HEK293T (cell line): ENCODE data around the gene ARMH3.

Source experiments
- CTCF ChIA-PET: fragments of 350-600 bp; formaldehyde crosslinking; extraction: SDS; loops from one replicate; lab custom pipeline; 2021; ENCODE audit warnings: antibody characterized with exemption, inconsistent platforms; lab: Yijun Ruan, JAX
- POLR2A ChIA-PET: fragments of 350-600 bp; formaldehyde crosslinking; extraction: SDS; loops from one replicate; lab custom pipeline; 2020; ENCODE audit warnings: antibody characterized with exemption, inconsistent platforms; lab: Yijun Ruan, JAX
- DNase-seq: peaks from one replicate; pipeline ENCODE4 v3.0.0; 2012; ENCODE audit warnings: mixed read lengths; ENCODE audit errors: extremely low spot score
- ARNT ChIP-seq: fragments of 450-650 bp; IDR thresholded peaks from 2 replicates; pipeline ENCODE4 v1.6.1; 2017; ENCODE audit warnings: mild to moderate bottlenecking
- BHLHE40 ChIP-seq: fragments of 450-650 bp; IDR thresholded peaks from 2 replicates; pipeline ENCODE4 v1.6.1; 2016; ENCODE audit warnings: mild to moderate bottlenecking, moderate library complexity, borderline replicate concordance
- CTBP1 ChIP-seq: fragments of 450-650 bp; IDR thresholded peaks from 2 replicates; pipeline ENCODE4 v1.6.1; 2016; ENCODE audit warnings: borderline replicate concordance
- ELF4 ChIP-seq: fragments of 450-650 bp; IDR thresholded peaks from 2 replicates; pipeline ENCODE4 v1.6.1; 2017; ENCODE audit warnings: antibody characterized with exemption
- FOXA1 ChIP-seq: fragments of 450-650 bp; IDR thresholded peaks from 2 replicates; pipeline ENCODE4 v1.6.1; 2016; ENCODE audit warnings: mild to moderate bottlenecking
- FOXK2 ChIP-seq: fragments of 450-650 bp; IDR thresholded peaks from 2 replicates; pipeline ENCODE4 v1.6.1; 2016; ENCODE audit warnings: mild to moderate bottlenecking
- FOXM1 ChIP-seq: fragments of 450-650 bp; IDR thresholded peaks from 2 replicates; pipeline ENCODE4 v1.6.1; 2017; ENCODE audit warnings: mild to moderate bottlenecking, borderline replicate concordance
- HDGF ChIP-seq: fragments of 450-650 bp; IDR thresholded peaks from 2 replicates; pipeline ENCODE4 v1.6.1; 2017; ENCODE audit warnings: antibody characterized with exemption, borderline replicate concordance
- L3MBTL2 ChIP-seq: fragments of 450-650 bp; conservative IDR thresholded peaks from 2 replicates; pipeline ENCODE4 v1.6.1; 2016; ENCODE audit warnings: mild to moderate bottlenecking
- LEF1 ChIP-seq: fragments of 450-650 bp; IDR thresholded peaks from 2 replicates; pipeline ENCODE4 v1.6.1; 2017; ENCODE audit warnings: mild to moderate bottlenecking, borderline replicate concordance
- NFRKB ChIP-seq: fragments of 450-650 bp; IDR thresholded peaks from 2 replicates; pipeline ENCODE4 v1.6.1; 2016; ENCODE audit warnings: mild to moderate bottlenecking, moderate library complexity
- SP1 ChIP-seq: fragments of 450-650 bp; IDR thresholded peaks from 2 replicates; pipeline ENCODE4 v1.6.1; 2017
- SUZ12 ChIP-seq: fragments of 450-650 bp; IDR thresholded peaks from 2 replicates; pipeline ENCODE4 v1.6.1; 2016; ENCODE audit warnings: mild to moderate bottlenecking
- TARDBP ChIP-seq: fragments of 450-650 bp; IDR thresholded peaks from 2 replicates; pipeline ENCODE4 v1.6.1; 2016
- ZNF384 ChIP-seq: fragments of 450-650 bp; IDR thresholded peaks from 2 replicates; pipeline ENCODE4 v1.6.1; 2016
- TF ChIP-seq, protein P1 (sequence below): fragments of 450-650 bp; IDR thresholded peaks from 2 replicates; pipeline ENCODE4 v1.6.1; 2016

ARMH3 gene

DNA sequence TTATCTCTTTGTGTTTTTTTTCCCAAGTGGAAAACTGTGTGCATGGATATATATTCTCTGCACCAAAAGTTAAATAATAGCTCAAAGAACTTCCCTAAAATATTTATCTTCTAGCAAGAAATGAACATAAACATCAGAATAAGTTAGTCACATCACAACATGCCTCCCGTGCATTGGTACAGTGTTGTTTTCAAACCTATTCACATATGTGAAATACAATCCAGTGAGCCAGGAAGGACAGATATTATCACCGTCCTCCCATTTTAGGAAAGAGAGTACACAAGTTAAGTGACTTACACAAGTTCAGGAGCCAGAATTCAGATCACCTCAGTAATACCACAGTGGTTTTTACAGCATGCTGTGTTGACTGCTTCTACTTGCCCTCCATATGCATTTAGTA lies 22.2 kb downstream of the ARMH3 start:
- no peak for TF ChIP-seq ZNF384
- no peak for TF ChIP-seq CTBP1
- TF ChIP-seq TARDBP = no peak
- TF ChIP-seq L3MBTL2 = no peak
- no peak for TF ChIP-seq FOXA1
- no peak for DNase-seq
- ChIA-PET CTCF (no interaction called here), POLR2A (no interaction called here)

DNA sequence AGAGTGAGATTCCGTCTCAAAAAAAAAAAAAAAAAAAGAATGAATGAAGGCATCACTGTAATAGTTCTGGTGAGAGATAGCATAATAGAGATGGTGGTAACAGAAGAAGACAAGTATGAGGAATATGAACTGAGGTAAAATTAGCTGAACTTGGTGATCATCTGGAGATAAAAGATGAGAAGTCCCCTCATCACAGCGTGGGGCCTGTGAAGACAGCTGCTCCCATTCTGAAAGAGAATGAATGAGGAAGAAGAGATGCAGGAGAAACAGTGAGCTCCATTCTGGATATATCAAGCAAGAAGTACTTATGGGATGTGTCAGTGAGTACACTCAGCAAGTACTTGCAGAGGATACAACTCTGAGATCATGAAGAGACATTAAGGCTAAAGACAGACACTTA lies 28.7 kb downstream of the ARMH3 start:
- POLR2A ChIA-PET = no interaction called here
- no peak for DNase-seq
- TF ChIP-seq FOXM1 = no peak
- TF ChIP-seq FOXK2 = no peak
- TF ChIP-seq ZNF384 = no peak
- no peak for TF ChIP-seq TARDBP
- TF ChIP-seq, protein P1, sequence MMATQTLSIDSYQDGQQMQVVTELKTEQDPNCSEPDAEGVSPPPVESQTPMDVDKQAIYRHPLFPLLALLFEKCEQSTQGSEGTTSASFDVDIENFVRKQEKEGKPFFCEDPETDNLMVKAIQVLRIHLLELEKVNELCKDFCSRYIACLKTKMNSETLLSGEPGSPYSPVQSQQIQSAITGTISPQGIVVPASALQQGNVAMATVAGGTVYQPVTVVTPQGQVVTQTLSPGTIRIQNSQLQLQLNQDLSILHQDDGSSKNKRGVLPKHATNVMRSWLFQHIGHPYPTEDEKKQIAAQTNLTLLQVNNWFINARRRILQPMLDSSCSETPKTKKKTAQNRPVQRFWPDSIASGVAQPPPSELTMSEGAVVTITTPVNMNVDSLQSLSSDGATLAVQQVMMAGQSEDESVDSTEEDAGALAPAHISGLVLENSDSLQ = no peak
- no peak for TF ChIP-seq SP1
- TF ChIP-seq BHLHE40 = no peak
- TF ChIP-seq ARNT = no peak
- TF ChIP-seq NFRKB = no peak
- no peak for TF ChIP-seq SUZ12
- no peak for TF ChIP-seq LEF1
- CTCF ChIA-PET = interaction anchor here (0.5 to 1.3 kb wide), 2 partner anchors 17 to 653 kb away, joined by 3 to 8 read pairs; no protein-coding TSS in a partner anchor

DNA sequence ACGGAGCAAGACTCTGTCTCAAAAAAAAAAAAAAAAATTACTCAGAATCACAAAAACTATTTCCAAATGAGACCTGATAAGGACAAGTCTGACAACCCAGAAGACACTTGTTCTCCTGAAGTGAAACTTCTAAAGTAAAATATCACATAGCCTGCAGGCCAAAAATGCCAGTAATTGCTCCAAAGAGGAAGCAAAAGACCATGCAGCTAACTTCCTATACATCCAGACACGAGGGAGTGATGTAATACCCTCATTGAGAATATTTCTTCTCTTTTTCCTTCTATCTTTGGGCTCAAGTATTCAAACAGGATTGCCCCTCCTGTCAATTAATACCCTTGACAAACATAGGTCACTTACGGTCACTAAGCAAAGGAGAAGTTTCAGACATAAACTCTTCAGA lies 31.2 kb downstream of the ARMH3 start:
- ChIA-PET POLR2A (no interaction called here), CTCF (no interaction called here)
- no peak for TF ChIP-seq SUZ12
- no peak for TF ChIP-seq FOXM1
- no peak for TF ChIP-seq SP1
- DNase-seq = no peak

DNA sequence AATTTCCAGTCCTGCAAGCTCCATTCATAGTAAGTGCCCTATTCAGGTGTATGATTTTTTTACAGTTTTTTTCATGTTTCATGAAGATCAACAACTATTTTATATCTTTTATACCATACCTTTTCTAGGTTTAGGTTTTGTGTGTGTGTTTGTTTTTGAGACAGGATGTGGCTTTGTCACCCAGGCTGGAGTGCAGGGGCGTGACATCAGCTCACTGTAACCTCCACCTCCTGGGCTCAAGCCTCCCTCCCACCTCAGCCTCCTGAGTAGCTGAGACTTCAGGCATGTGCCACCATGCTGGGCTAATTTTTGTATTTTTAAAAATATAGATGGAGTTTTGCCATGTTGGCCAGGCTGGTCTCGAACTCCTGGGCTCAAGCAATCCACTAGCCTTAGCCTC lies 35.0 kb downstream of the ARMH3 start:
- POLR2A ChIA-PET = no interaction called here
- DNase-seq = no peak
- TF ChIP-seq L3MBTL2 (no peak), FOXA1 (no peak), ELF4 (no peak), LEF1 (no peak), ZNF384 (no peak), FOXK2 (no peak), ARNT (no peak), SUZ12 (no peak), CTBP1 (no peak), BHLHE40 (no peak), NFRKB (no peak), SP1 (no peak), FOXM1 (no peak)
- CTCF ChIA-PET = interaction anchor here (0.6 to 1.7 kb wide), 6 partner anchors 10 to 1684 kb away, joined by 3 to 11 read pairs (median 4); no protein-coding TSS in a partner anchor

DNA sequence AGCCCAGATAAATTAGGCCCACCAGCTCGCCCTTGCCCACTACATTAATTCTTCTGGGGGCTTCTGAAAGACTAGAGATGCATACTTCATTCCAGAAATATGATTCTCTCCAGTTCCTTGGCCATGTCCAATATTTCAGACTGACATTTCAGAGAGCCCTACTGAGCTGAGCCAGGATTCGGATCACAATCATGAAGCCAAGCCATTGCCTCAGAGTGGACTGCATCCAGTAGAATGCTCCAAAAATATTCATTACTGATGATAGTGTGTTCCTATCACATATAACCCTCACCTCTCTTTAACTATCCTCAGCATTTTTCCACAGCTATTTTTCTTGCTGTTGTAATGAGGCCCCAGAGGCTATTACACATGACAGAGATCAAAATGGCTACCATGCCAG lies 38.7 kb downstream of the ARMH3 start:
- no peak for DNase-seq
- TF ChIP-seq L3MBTL2 (no peak), TARDBP (no peak), NFRKB (no peak), CTBP1 (no peak), ARNT (no peak)
- ChIA-PET POLR2A (no interaction called here), CTCF (no interaction called here)

DNA sequence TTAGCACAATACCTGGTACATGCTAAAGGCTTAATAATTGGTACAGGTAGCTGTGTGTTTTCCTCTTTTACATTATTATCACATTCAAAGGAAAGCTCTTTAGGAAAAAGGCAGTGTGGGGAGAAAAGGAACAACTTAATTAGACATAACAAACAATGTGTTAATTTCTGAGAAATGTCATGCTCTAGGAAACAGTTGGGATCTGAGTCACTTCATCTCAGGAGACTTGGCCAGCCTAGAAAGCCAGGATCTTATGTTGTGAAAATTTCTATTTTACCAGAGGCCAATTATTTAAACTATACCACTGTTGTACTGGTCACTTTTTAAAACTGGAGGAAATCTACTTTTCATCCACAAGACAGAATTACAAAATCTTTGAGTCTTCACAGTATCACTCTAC lies 39.6 kb downstream of the ARMH3 start:
- no peak for DNase-seq
- CTCF ChIA-PET = interaction anchor here (0.6 to 0.8 kb wide), 2 partner anchors 13 to 176 kb away, joined by 3 to 6 read pairs; no protein-coding TSS in a partner anchor
- TF ChIP-seq, protein P1 = no peak
- TF ChIP-seq SUZ12 = no peak
- no peak for TF ChIP-seq FOXK2
- TF ChIP-seq ARNT = no peak
- TF ChIP-seq L3MBTL2 = no peak
- no peak for TF ChIP-seq SP1
- TF ChIP-seq FOXM1 = no peak
- no peak for TF ChIP-seq ELF4
- TF ChIP-seq LEF1 = no peak
- no peak for TF ChIP-seq ZNF384
- TF ChIP-seq FOXA1 = no peak
- TF ChIP-seq NFRKB = no peak
- no peak for TF ChIP-seq CTBP1
- TF ChIP-seq BHLHE40 = no peak
- no peak for TF ChIP-seq TARDBP
- TF ChIP-seq HDGF = no peak
- POLR2A ChIA-PET = no interaction called here

DNA sequence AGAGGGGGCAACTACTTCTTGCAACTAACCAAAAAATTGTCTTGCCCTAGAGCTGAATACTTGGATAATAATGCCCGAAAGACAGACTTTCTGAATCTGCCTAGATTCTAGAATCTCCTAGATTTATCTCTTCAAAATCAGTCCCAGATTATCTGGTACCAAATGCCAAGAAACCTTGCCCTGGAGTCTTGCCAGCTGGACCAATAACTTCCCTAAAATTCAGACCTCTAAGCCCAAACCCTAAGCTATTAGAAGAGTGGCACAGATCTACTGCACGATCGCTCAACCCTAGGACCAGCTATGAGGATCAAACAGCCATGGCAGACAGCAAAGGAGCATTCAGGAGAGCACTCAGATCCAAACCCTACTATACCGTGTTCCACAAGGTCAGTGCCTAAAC lies 45.0 kb downstream of the ARMH3 start:
- CTCF ChIA-PET = interaction anchor here (1.1 to 6.9 kb wide), 10 partner anchors 9 to 174 kb away, joined by 3 to 71 read pairs (median 9); no protein-coding TSS in a partner anchor
- TF ChIP-seq LEF1 (no peak), ZNF384 (no peak)
- no peak for DNase-seq
- POLR2A ChIA-PET = interaction anchor here (1.3 kb wide), 1 partner anchor 62 kb away, joined by 3 read pairs; no protein-coding TSS in a partner anchor
